Panc1 (cell line): Measurements from ENCODE around the gene GLI3. TPM values are rescaled to one million over a fixed set of nuclear protein-coding genes. Genes with fewer than 3 reads are reported as not detected.

Experiments used
- ATAC-seq: fragments of 200-7000 bp; cut with Tn5 transposase; 2 replicates; pipeline ENCODE4 v1.9.1; 2020; ENCODE audit warnings: mild to moderate bottlenecking, moderate library complexity
- BruUV-seq: library from RNA; stranded (reverse); fragments of 400-500 nt; replicated peaks from 2 replicates; lab custom pipeline; 2021; lab: Mats Ljungman, UMichigan
- CTCF ChIA-PET: fragments of 300-600 bp; sonication (Branson Sonifier 250); formaldehyde crosslinking; loops from one replicate; lab custom pipeline; 2022; ENCODE audit warnings: antibody characterized with exemption; lab: Charles Lee
- POLR2A ChIA-PET: fragments of 300-600 bp; sonication (Branson Sonifier 250); formaldehyde crosslinking; loops from one replicate; lab custom pipeline; 2022; ENCODE audit warnings: antibody characterized with exemption; lab: Charles Lee
- DNase-seq: peaks from one replicate; pipeline ENCODE4 v3.0.0-alpha.2; 2010; ENCODE audit warnings: low read depth, low spot score
- H3K27ac ChIP-seq: 2 replicates; pipeline ENCODE4 v1.5.1; 2011; ENCODE audit warnings: mild to moderate bottlenecking, low read length, inconsistent platforms
- H3K27me3 ChIP-seq: fragments of 200-500 bp; sonication (Bioruptor generic); 2 replicates; pipeline ENCODE4 v1.6.0; 2014; ENCODE audit warnings: low read length, inconsistent platforms; ENCODE audit not compliant: control insufficient read depth, insufficient read depth
- H3K36me3 ChIP-seq: fragments of 200-500 bp; sonication (Bioruptor generic); 2 replicates; pipeline ENCODE4 v1.5.1; 2014; ENCODE audit warnings: inconsistent platforms, mild to moderate bottlenecking, low read length, moderate library complexity; ENCODE audit not compliant: control insufficient read depth, insufficient read depth
- H3K4me1 ChIP-seq: 2 replicates; pipeline ENCODE4 v1.5.1; 2011; ENCODE audit warnings: inconsistent platforms, mild to moderate bottlenecking, low read length, moderate library complexity; ENCODE audit not compliant: control insufficient read depth, insufficient read depth
- H3K4me3 ChIP-seq, 2 experiments: 2 replicates each; pipeline ENCODE4 v1.5.1; 2011 to 2012; ENCODE audit warnings: low read depth in 2 of 2, low read length in 2 of 2, mild to moderate bottlenecking in 2 of 2, inconsistent platforms in 1 of 2, moderate library complexity in 1 of 2
- H3K9me3 ChIP-seq: fragments of 200-500 bp; sonication (Bioruptor generic); 2 replicates; pipeline ENCODE4 v1.5.1; 2014; ENCODE audit warnings: low read depth, mild to moderate bottlenecking, inconsistent platforms, low read length, moderate library complexity; ENCODE audit not compliant: control insufficient read depth, insufficient read depth
- CTCF ChIP-seq: fragments of 450-650 bp; IDR thresholded peaks from 2 replicates; pipeline ENCODE4 v1.5.1; 2017; ENCODE audit warnings: mild to moderate bottlenecking
- POLR2AphosphoS5 ChIP-seq: IDR thresholded peaks from 2 replicates; pipeline ENCODE4 v1.6.1; 2012; ENCODE audit warnings: mild to moderate bottlenecking, low read depth, low read length, moderate library complexity
- REST ChIP-seq, 2 experiments: IDR thresholded peaks; 2 replicates each; pipeline ENCODE4 v1.6.1; 2011 to 2012; ENCODE audit warnings: low read depth in 2 of 2, control low read depth in 1 of 2, low read length in 1 of 2, mild to moderate bottlenecking in 1 of 2, moderate library complexity in 1 of 2; ENCODE audit not compliant: insufficient read depth in 1 of 2
- SIN3A ChIP-seq: IDR thresholded peaks from 2 replicates; pipeline ENCODE4 v1.6.1; 2012; ENCODE audit warnings: low read depth, mild to moderate bottlenecking, low read length, moderate library complexity, borderline replicate concordance; ENCODE audit not compliant: insufficient read depth
- TCF7L2 ChIP-seq: IDR thresholded peaks from 2 replicates; pipeline ENCODE4 v1.6.1; 2011; ENCODE audit warnings: mild to moderate bottlenecking, low read depth, low read length, inconsistent platforms
- in situ Hi-C: cut with HindIII; loops from 2 replicates; pipeline ENCODE4 v1.10.0; 2016; ENCODE audit warnings: low sequenced_read_pairs, low pct_unique_long_range_greater_than_20kb
- intact Hi-C: fragments of 100-400 bp; cut with micrococcal nuclease; formaldehyde crosslinking; loops from one replicate; pipeline ENCODE4 v1.10.0; 2022; ENCODE audit not compliant: unreplicated experiment
- total RNA-seq: library from RNA; stranded (reverse); gene quantifications from one replicate; pipeline ENCODE4 v1.2.1, GENCODE V29; 2021; ENCODE audit not compliant: unreplicated experiment

GLI3 gene
- total RNA-seq, 1 experiment from 2014 or later, result 3.7 TPM

GRCh38 chr7:42070068-42070467 is 166.9 kb downstream of the GLI3 start:
- no TSS peak for BruUV-seq
- H3K27me3 ChIP-seq, result no peaks in the 10 kb centered on the region
- CTCF ChIA-PET, result no interaction called here

GRCh38 chr7:42069590-42069989 is 167.4 kb downstream of the GLI3 start:
- ATAC-seq (no peak), DNase-seq (no peak)
- no peaks in the 10 kb centered on the region for H3K27me3 ChIP-seq
- H3K4me3 ChIP-seq, result no peak overlapping the region
- POLR2A ChIA-PET, result no interaction called here
- no peaks in the 10 kb centered on the region for H3K4me1 ChIP-seq
- H3K9me3 ChIP-seq, result no peaks in the 10 kb centered on the region
- CTCF ChIA-PET, result no interaction called here
- H3K36me3 ChIP-seq, result no peaks in the 10 kb centered on the region
- in situ Hi-C loops, result no loop called here
- intact Hi-C loops, result no loop called here
- no peak for TF ChIP-seq TCF7L2
- no peak for TF ChIP-seq SIN3A
- TF ChIP-seq REST (IDR thresholded peaks at IDR 0.05; ENCODE audit: insufficient read depth in 1 of 2, low read depth in 2 of 2, low read length in 1 of 2), result no peak
- no peak for TF ChIP-seq POLR2AphosphoS5
- no peak for TF ChIP-seq CTCF
- no TSS peak for BruUV-seq
- H3K27ac ChIP-seq, result no peak overlapping the region

More at GRCh38 chr7:42070068-42070467, 166.9 kb downstream of the GLI3 start:
- H3K36me3 ChIP-seq, result no peaks in the 10 kb centered on the region
- H3K4me1 ChIP-seq, result no peaks in the 10 kb centered on the region
- no peak overlapping the region for H3K4me3 ChIP-seq
- in situ Hi-C loops, result no loop called here
- no peak for DNase-seq
- H3K9me3 ChIP-seq, result no peaks in the 10 kb centered on the region
- TF ChIP-seq TCF7L2 (no peak), CTCF (no peak), SIN3A (no peak), REST (IDR thresholded peaks at IDR 0.05; ENCODE audit: insufficient read depth in 1 of 2, low read depth in 2 of 2, low read length in 1 of 2) (no peak), POLR2AphosphoS5 (no peak)
- intact Hi-C loops, result no loop called here
- ATAC-seq, result no peak
- no peak overlapping the region for H3K27ac ChIP-seq
- POLR2A ChIA-PET, result no interaction called here
